GM20431 (cell line): Measurements from ENCODE around the gene CASKIN2.

ENCODE experiments used
- in situ Hi-C: fragments of 300-500 bp; cut with MseI, MboI; formaldehyde crosslinking; loops from one replicate; pipeline ENCODE4 v1.15.0; 2020; ENCODE audit warnings: low sequenced_read_pairs; ENCODE audit not compliant: unreplicated experiment

Gene CASKIN2

DNA sequence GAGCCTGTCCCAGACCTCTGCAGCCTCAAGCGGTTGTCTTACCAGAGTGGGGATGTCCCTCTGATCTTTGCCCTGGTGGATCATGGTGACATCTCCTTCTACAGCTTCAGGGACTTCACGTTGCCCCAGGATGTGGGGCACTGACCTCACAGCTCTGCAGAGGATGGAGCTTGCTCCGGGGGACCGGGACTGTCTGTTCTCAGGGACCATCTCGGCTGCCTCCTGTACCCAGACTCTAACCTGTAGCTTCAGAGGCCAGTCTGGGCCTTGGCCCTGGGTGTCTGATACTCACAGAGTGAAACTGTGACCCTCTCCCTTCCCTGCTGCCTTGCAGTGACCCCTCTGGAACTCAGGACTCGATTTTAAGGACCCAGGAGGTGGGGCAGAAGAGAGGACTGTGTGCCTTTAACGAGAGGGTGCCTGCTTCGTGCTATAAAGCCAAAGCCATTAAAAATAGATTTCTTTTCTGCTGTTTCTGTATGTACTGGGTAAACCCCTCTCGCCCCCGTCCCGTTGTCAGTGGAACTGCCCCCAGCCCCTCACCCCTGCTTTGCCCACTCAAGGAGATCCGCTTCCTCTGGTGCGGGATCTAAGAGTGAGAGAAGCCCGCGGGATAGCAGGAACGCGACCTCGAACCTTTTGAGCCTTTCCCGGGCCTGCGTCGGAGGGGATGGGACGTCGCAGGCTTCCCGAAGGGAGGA, 9.1 kb upstream of the CASKIN2 start:
- in situ Hi-C loops: loop anchor here (25.0 kb wide), 1 partner anchor 112 kb away; the partner anchor contains the start of gene GRB2

DNA sequence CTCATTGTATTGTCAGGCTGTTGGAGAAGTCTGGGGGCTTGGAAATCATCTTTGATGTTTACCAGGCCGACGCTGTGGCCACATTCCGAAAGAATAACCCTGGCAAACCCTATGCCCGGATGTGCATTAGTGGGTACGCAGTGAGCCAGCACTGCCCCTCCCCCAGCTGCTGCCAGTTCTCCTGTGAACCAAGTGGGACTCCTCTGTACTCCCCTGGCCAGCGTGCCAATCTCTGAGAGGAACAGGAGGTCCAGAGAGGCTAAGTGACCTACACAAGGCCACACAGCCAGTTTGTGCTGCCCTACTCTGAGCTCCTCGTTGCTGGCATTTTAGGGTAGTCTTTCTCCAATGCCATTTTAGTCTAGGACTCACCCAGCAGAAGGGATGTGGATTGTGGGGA, 8.3 kb upstream of the CASKIN2 start:
- in situ Hi-C loops: loop anchor here (25.0 kb wide), 1 partner anchor 111 kb away; the partner anchor contains the start of gene GRB2

DNA sequence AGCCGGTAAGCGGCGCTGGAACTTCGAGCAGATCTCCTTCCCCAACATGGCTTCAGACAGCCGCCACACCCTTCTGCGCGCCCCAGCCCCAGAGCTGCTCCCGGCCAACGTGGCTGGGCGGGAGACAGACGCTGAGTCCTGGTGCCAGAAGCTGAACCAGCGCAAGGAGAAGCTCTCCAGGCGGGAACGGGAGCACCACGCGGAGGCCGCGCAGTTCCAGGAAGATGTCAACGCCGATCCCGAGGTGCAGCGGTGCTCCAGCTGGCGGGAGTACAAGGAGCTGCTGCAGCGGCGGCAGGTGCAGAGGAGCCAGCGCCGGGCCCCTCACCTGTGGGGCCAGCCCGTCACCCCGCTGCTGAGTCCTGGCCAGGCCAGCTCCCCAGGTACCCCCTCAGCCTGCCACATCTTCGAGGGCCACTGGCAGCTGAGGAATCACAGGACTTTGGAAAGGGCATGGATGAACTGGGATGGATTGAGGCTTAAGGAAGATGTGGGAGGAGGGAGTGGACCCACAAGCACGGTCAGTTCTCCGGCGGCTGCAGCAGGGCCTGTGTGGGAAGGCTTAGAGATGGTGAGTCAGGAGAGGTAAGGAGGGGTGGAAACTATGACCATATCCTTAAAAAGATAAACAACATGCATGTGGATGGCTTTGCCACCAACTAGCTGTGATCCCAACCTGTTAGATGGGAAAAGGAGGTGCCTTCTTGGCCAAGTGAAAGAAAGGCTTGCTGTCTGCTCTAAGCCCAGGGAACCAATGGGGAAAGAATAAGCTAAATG, 6.8 kb upstream of the CASKIN2 start:
- in situ Hi-C loops: loop anchor here (25.0 kb wide), 1 partner anchor 110 kb away; the partner anchor contains the start of gene GRB2

DNA sequence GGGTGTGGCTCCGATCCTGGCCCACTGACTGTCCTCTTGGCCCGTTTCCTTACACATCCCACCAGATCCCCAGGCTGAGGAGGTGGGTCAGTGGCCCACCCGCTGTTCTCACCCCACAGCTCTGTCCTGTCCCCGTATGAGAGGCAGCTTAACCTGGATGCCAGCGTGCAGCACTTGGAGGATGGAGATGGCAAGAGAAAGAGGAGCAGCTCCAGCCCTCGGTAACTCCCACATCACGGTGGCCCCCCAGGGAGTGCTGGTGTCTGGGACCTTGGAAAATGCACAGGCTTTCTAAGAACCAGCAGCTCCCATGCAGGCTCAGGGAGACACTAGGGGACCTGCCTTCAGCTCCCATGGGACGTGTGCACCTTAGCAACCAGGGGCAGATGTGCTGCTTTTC, 6.0 kb upstream of the CASKIN2 start:
- in situ Hi-C loops: loop anchor here (25.0 kb wide), 1 partner anchor 109 kb away; the partner anchor contains the start of gene GRB2

DNA sequence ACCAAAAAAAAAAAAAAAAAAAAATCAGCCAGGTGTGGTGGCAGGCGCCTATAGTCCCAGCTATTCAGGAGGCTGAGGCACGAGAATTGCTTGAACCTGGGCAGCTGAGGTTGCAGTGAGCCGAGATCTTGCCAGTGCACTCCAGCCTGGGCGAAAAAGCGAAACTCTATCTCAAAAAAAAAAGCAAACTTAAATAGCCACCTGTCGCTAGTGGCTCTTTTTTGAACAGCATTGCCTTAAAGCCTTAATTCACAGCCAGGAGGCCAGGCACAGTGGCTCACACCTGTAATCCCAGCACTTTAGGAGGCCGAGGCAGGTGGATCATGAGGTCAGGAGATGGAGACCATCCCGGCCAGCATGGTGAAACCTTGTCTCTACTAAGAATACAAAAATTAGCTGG, 5.1 kb upstream of the CASKIN2 start:
- in situ Hi-C loops: loop anchor here (25.0 kb wide), 1 partner anchor 108 kb away; the partner anchor contains the start of gene GRB2

DNA sequence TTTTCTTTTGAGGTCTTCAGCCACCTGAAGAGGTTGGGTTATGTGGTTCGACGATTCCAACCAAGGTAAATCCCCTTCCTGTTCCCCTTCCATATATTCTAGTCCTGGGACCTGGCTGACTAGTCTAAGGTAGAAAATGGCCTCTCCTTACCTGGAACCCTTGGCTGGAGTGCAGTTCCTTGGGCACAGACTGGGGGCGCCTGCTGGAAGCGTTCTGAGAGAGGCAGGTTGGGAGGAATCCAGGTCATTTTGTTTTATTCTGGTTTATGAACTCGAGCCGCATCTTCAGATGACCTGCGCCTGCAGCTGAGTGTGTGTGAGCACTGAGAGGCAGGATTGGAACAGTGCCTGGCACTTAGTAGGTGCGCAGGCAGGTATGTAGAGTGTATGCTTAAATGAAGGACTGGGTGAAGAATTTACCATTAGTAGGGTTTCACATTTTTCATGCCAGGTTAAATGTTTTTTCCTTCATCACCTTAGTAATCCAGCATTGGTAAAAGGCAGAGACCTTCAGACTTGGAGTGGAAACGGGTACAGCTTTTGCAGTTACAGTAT, 3.7 kb upstream of the CASKIN2 start:
- in situ Hi-C loops: loop anchor here (25.0 kb wide), 1 partner anchor 107 kb away; the partner anchor contains the start of gene GRB2

DNA sequence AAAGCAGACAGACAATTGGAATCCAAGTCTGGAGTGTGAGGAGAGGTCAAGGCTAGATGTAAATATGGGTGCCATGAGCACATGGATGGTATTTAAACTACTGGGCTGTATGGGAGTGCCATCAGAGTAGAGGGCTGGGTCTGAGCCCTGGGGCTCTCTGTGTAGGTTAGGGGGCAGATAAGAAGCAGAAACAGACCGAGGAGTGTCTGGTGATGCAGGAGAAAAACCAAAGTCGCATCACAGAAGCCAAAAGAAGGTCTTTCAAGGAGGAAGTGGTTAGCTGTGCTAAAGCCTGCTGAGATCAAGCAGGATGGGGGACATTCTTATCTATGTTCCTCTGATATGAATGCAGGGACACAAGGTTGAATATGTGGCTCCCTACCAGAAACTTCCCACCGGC, 2.9 kb upstream of the CASKIN2 start:
- in situ Hi-C loops: loop anchor here (25.0 kb wide), 1 partner anchor 106 kb away; the partner anchor contains the start of gene GRB2

DNA sequence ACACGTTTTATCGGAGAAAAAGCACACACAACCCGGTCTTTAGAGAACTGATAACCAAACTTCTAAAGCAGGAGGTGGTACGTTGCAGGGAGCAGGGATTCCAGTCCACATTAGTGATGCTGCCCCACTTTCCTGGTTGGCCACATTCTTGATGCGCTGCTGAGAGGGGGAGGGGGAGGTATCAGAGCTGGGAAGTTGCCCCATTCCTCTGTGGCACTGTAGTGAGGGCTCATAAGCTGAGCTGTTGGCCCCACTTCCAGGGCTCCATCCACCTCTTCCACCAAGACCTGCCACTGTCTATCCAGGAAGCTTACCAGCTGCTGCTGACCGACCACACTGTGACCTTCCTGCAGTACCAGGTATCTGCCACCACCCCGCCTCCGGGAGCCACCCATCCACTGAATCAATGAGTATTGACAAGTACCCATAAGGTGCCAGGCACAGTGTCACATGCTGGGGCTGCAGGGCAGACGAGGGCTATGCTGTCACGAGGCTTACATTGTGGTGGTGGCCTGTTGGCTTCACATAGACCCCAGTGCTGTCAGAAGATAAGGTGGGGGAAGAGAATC, 2.0 kb upstream of the CASKIN2 start:
- in situ Hi-C loops: loop anchor here (25.0 kb wide), 1 partner anchor 105 kb away; the partner anchor contains the start of gene GRB2

DNA sequence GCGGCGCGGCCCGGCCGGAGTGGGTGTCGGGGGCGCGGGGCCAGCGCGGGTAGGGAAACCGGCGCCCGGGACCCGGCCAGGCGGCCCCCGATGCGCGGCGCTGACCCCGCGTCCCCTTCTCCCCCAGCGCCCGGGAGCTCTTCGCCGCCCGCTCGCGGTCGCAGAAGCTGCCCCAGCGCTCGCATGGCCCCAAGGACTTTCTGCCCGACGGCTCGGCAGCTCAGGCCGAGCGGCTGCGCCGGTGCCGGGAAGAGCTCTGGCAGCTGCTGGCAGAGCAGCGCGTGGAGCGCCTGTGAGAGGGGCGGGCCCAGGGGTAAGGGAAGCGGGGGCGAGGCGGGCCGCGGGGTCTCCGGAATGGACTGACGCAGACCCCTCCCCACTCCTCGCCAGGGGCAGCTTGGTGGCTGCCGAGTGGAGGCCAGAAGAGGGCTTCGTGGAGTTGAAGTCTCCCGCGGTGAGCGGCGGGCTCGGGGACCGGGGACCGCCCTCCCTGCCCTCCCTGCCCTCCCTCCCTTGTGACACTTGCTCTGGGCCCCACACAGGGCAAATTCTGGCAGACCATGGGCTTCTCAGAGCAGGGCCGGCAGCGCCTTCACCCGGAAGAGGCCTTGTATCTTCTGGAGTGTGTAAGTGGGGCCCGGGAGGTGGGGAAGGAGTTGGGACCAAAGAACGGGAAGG, 1.4 kb upstream of the CASKIN2 start:
- in situ Hi-C loops: loop anchor here (25.0 kb wide), 1 partner anchor 104 kb away; the partner anchor contains the start of gene GRB2

DNA sequence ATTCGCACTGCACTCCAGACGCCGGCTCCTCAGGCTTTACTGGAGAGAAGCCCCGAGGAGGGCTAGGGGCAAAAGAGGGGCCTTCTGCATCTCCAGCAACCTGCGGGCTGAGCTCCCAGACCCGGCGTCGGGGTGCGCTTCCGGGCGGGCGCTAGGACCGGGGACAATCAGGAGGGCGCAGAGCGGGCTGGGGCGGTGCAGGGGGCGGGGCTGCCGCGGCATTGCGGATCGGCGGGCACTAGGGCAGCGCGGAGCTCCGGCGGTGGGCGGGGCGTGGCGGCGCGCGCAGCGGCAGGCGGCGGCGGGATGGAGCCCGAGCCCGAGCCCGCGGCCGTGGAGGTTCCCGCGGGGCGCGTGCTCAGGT, 900 bp upstream of the CASKIN2 start, which contains the start of gene TSEN54:
TSEN54 (plus strand) TSS at position 274 of the 364 bp plus-strand sequence; CDS start at position 307, 33 bp downstream.
- in situ Hi-C loops: loop anchor here (25.0 kb wide), 1 partner anchor 104 kb away; the partner anchor contains the start of gene GRB2

DNA sequence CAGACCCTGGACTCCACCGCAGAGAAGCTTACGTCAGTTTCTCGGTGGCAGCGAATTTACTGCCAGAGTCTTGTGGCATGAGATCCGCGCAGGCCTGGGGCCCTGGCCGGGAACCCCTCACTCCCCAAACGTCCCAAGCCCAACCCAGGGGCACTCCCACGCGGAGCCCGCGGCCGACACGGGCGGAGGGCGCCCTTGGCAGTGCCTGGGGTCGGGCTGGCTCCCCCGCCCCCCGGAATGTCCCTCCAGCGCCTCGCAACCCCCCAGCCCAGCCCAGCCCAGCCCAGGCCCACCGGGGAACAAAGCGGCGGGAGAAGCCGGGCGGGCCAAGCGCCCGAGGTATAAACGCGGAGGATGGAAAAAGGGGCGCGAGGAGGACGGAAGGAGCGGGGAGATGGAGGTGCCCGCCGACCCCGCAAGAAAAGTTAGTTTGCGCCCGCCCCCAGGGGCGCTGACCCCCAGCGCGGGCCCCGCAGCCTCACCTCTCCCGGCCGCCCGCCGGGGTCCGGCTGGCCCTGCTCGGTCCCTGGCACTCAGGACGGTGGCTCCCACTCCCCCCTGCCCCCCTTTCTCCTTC, 330 bp downstream of the CASKIN2 start:
- in situ Hi-C loops: loop anchor here (25.0 kb wide), 1 partner anchor 103 kb away; the partner anchor contains the start of gene GRB2

DNA sequence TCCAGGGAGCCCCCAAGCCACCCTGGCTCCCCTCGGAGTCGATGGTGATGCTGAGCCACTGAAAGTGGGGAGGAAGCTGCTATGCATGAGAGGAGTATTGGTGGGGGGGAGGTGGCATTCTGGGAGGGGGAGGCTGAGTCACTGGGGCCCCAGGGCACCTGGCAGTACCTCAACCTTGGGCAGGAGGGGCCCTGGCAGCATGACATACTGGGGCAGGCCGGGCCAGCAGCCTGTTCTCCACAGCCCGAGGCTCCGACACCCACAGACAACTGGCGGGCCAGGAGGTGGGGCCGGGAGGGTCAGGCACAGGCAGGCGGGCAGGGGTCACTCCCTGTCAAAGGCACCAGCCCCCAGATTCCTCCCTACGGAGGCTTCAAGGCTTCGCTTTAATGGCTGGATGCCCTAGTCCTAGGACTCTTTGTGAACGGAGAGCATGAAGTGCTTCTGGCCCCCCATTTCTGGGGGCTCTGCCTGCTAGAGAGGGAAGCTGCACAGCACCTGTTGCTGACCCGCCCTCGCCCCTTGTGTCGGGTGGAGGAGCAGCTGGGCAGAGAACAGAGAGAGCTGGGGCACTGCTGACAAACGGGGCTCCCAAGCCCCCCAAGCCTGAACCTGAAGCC, 928 bp downstream of the CASKIN2 start:
- in situ Hi-C loops: loop anchor here (25.0 kb wide), 1 partner anchor 102 kb away; the partner anchor contains the start of gene GRB2

DNA sequence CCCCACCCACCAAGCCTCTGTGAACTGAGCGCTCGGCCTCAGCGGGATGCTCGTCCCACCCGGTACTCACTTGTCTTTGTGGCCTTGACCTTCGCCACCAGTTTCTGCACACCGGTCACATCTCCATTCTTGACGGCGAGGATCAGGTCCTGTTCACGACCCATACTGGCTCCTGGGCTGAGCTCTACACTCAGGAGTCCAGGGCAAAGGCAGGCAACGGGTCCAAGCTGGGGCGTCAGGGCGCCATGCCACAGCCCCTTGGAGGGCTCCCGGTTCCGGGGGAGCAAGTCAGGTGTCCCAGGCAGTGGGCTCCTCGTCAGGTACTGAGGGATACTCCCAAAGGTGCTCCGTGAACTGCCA, 1.7 kb downstream of the CASKIN2 start:
- in situ Hi-C loops: loop anchor here (25.0 kb wide), 1 partner anchor 101 kb away; the partner anchor contains the start of gene GRB2

DNA sequence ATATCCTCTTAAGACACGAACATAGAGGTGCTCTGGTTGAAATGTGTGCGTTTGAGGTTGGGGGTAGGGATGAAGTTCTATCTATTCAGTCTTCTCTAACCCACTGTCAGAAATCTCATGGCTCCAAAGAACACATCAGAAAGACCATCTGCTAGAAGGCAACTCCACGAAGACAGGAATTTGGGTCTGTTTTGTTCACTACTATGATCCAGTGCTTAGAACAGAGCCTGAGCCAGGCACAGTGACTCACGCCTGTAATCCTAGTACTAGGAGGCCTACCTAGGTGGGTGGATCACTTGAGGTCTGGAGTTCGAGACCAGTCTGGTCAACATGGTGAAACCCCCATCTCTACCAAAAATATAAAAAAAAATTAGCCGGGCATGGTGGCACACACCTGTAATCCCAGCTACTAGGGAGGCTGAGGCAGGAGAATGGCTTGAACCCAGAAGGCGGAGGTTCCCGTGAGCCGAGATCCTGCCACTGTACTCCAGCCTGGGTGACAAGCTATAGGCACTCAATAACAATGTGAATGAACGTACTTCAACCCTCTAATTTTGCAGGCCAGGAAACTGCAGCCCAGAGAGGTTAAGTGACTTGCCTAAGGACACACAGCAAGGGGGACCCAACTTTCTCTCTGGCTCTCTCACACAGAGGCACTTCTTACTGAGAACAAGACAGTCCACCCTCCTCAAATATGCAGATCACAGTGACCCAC, 2.3 kb downstream of the CASKIN2 start:
- in situ Hi-C loops: loop anchor here (25.0 kb wide), 1 partner anchor 101 kb away; the partner anchor contains the start of gene GRB2

DNA sequence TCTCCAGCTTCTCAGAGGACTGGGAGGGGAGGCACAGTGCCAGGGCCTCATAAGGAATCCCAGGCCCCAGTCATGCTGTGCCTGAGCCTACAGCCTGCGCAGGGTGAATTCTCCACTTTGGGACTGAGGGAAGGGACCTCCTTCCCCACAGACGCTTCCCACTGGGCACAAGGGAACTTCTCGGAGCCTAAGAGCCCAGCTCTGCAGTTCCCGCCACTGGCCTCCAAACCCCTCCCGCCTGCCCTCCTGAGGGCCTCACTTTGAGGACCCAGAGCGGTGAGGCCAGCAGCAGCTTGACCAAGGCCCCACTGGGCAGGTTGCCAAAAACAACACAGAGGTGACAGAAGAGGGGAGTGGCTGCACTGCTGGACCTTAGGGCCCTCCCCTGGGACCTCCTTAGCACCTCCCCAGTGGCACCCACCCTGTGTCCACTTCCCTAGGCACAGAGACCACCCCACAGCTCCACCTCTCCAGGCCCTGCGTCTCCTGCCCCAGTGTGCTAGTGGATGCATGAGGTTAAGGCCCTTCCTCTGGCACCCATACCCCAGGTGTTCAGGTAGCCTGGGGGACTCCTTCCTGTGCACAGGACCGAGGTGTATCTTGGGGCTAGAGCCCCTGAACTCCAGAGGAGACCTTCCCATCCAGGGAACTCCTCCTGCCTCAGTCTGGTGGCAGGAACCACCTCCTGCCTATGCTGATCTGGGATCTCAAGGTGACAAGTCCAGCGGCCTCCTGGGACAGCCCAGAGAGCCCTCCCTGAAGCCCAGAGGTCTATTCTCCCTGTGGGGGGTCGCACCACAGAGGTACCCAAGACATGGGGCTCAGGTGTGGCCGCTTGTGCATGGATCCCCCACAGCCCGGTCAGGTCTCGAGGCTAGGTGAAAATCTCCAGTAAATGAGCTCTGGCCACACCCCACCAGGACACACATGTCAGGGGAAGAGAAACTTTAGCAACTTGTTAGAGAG, 3.4 kb downstream of the CASKIN2 start:
- in situ Hi-C loops: loop anchor here (25.0 kb wide), 1 partner anchor 100 kb away; the partner anchor contains the start of gene GRB2

DNA sequence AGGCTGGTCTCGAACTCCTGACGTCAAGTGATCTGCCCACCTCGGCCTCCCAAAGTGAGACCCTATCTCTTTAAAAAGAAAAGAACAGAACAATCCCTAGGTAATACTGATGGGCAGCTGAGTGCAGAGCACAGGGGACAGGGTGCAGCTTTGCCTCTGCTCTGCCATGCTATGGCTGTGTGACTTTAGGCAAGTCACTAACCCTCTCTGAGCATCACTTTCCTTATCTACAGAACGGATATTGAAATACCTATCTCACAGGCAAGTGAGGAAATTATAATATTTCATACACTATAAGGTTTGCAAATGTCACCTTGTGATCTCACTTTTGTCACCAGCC, 4.1 kb downstream of the CASKIN2 start:
- in situ Hi-C loops: loop anchor here (25.0 kb wide), 1 partner anchor 99 kb away; the partner anchor contains the start of gene GRB2
